Tongue (tissue), 2 donors: ENCODE data around the gene GTF3C5. TPM values are rescaled to one million over a fixed set of nuclear protein-coding genes. Genes with fewer than 3 reads are reported as not detected.
A peak's percentile ranks its signal among the peaks of the same experiment; 100 is the strongest.
"Not testable (repeated sequence)": the region's sequence is repeated elsewhere in the genome, so short reads cannot be mapped to it uniquely, and the experiment has no call there.

Source experiments
- DNase-seq: peaks from one replicate; pipeline ENCODE4 v3.0.0-alpha.2; 2015
- total RNA-seq: library from RNA; depleted of rRNA; stranded (reverse); fragments of >200 nt; gene quantifications from one replicate; pipeline ENCODE4 v1.2.3, GENCODE V29; 2014

Gene GTF3C5
- total RNA-seq, 1 donor from 2014 or later, result 47.1 TPM

DNA sequence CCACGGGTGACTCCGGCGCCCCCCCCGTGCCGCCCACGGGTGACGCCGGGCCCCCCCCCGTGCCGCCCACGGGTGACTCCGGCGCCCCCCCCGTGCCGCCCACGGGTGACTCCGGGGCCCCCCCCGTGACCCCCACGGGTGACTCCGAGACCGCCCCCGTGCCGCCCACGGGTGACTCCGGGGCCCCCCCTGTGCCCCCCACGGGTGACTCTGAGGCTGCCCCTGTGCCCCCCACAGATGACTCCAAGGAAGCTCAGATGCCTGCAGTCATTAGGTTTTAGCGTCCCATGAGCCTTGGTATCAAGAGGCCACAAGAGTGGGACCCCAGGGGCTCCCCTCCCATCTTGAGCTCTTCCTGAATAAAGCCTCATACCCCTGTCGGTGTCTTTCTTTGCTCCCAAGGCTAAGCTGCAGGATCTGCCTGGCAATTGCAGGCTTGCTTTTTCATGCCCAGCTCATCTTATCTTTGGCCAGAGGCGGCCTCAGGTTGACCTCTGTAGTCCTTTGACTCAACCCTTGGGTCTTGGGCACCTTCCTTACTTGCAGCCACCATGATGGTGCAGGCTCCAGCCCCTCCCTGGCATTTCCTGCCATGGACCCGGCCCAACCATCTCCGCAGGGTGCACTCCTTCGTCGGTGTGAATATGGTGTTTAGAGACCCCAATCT lies 40.8 kb downstream of the GTF3C5 start:
- DNase-seq, result no peak

DNA sequence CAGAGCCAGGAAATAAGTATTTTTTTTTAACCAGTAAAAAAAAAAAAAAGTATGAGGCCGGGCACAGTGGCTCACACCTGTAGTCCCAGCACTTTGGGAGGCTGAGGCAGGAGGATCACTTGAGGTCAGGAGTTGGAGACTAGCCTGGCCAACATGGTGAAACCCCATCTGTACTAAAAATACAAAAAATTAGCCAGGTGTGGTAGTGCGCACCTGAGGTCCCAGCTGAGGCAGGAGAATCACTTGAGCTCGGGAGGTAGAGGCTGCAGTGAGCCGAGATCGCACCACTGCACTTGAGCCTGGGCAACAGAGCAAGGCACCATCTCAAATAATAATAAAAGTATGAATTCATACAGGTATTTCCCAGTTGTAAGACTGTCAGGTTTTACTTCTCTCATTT lies 41.4 kb downstream of the GTF3C5 start:
- not testable (repeated sequence) for DNase-seq

DNA sequence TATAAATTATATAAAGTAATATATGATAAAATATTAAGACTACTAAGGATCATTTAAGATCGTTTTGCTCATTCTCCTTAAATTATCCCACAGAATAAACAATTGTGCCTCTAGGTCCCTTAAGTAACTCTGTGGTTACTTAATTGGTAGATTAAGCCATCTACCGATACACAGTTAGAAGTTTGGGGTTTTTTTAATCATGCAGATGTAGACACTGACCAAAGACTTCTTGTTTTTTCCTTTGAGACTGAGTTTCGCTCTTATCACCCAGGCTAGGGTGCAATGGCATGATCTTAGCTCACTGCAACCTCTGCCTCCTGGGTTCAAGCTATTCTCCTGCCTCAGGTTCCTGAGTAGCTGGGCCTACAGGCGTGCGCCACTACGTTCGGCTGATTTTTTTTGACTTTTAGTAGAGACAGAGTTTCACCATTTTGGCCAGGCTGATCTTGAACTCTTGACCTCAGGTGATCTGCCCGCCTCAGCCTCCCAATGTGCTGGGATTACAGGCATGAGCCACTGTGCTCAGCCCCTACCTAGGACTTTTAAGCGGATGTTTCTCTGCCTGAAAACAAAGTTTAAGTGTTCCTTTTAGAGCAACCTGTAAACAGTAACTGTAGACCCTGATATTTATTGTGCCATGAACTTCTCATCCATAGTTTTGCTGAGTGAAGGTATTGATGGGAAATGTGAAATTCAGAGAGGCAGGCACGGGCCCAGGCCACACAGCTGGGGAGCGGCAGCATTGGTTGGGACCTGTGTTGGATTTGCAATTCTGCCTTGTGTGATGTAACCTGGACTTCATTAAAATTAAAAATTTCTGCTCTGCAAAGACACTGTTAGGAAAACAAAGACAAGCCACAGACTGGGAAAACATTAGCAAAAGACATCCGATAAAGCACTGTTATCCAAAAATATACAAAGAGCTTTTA lies 42.6 kb downstream of the GTF3C5 start:
- no peak for DNase-seq

DNA sequence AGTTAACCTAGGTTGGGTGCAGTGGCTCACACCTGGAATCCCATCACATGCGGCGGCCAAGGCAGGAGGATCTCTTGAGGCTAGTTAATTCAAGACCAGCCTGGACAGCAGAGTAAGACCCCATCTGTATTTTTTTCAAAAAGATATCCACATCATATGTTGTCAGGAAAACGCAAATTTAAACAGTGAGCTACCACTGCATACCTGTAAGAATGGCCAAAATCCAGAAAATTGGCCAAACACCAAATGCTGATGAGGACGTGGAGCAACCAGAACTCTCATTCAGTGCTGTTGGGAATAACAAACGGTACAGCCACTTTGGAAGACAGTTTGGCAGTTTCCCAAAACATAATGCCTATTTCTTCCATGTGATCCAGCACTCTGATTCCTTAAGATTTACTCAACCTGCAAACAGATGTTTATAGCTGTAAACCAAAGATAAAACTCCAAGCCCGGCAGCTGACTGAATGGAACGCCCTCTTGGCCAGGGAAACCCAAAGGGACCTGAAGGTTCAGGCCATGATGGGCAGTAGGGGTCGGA lies 43.4 kb downstream of the GTF3C5 start:
- peak; percentile 29 for DNase-seq

DNA sequence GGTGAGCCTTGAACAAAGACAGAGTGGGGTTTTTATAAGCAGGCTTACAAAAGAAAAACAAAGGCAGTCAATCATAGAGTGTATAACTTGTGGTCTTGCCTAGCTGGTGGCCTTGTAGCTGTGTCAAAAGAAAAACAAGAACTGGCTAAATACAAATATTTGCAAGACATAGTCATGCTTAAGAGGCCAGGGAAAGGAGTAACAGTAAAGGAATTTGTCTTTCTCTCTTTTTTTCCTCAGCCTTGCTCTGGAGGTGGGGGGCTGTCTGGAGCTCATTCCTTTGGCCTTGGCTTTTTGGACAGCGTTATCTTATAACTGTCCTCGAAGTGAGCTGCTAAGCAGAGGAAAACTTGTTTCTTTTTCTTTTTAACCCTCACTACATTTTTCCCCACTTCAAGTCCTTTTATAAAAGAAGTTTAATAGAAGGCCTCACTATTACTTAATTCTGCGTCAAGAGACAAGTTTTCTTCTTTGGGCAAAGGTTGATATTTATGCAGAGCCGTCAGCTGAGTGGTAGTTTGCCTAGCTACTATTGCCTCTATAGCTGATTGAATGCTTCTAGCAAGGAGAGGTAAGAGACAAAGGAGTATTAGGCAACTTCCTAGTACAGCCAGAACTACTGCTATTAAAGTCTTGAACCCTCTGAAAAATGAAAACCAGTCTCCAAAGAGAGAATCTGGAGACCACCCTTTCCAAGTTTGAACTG lies 45.3 kb downstream of the GTF3C5 start:
- no peak for DNase-seq

DNA sequence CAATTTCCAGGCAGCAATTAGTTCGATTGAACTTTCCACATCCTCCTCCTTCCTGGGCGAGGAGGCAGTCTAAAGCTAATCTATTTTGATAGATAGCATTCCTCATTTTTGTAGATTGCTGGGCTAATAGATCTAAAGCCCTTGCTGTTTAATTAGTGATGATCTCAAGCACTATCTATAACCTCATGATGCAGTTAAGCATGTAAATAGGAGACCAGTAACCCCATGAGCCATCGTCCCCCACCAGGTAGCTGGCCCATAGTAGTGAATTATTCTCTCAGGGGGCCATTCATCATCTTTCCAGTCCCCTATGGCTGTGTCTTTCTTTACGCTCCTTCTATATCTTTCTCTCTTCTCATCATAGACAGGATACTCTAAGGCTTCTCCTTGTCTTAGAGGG lies 45.9 kb downstream of the GTF3C5 start:
- no peak for DNase-seq

DNA sequence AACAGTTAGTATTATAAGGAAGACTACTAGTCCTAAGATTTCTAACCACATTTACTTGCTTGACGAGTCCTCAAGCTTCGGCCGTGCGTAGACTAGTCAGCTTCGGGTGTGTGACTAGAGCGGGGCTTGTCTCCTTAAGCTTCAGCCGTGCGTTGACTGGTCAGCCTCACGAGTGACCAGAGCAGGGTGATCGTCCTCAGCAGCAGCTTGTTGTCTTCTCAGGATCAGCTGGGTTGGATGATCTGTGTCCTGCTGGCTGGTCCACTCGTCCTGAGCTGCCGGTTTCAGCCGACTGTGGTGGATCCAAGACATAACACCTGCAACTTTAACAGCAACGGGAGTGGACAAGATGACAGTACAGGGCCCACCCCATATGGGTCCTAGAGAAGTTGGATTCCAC lies 47.7 kb downstream of the GTF3C5 start:
- no peak for DNase-seq

DNA sequence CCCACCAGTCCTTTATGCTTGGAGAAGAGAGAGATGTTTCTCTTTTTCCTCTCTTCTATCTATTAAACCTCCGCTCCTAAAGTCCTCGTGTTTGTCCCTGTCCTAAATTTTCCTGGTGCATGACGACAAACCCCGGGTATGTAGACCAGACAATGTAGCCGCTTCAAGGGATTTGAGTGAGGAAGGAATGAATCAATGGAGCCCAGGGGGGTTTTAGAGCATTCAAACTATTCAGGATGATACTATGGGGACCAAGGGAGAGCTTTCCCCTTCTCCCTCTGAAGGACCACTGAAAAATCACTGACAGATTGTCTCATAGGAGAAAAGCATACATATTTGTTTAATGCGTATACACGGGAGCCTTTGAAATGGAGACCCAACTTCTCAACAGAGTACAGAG lies 49.4 kb downstream of the GTF3C5 start:
- DNase-seq, result no peak

DNA sequence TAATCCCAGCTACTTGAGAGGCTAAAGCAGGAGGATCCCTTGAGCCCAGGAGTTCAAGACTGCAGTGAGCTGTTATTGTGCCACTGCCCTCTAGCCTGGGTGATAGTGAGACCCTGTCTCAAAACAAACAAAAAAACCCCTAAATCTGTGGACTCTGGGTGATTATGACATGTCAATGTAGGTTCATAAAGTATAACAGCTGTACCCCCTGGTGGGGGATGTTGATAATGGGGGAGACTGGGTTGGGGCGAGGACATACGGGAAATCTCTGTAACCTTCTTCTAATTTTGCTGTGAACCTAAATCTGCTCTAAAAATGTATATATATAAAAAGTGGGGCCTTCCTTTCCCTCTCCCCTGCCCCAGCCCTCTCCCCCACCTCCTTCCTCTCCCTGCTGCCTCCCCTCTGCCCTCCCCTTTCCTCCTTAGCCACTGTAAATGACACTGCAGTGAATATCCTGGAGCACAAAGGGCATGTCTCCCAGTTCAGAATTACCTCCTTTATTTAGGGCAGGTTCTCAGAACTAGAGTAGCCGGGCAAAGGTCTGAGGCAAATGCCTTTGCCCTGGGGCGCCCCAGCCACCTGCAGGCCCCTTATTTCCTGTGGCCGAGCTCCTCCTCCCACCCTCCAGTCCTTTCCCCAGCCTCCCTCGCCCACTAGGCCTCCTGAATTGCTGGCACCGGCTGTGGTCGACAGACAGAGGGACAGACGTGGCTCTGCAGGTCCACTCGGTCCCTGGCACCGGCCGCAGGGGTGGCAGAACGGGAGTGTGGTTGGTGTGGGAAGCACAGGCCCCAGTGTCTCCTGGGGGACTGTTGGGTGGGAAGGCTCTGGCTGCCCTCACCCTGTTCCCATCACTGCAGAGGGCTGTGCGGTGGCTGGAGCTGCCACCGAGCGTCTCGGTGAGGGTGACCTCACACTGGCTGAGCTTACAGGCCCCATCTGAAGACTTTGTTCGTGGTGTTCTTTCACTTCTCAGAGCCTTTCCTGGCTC lies 50.3 kb downstream of the GTF3C5 start:
- DNase-seq, result not testable (repeated sequence)

DNA sequence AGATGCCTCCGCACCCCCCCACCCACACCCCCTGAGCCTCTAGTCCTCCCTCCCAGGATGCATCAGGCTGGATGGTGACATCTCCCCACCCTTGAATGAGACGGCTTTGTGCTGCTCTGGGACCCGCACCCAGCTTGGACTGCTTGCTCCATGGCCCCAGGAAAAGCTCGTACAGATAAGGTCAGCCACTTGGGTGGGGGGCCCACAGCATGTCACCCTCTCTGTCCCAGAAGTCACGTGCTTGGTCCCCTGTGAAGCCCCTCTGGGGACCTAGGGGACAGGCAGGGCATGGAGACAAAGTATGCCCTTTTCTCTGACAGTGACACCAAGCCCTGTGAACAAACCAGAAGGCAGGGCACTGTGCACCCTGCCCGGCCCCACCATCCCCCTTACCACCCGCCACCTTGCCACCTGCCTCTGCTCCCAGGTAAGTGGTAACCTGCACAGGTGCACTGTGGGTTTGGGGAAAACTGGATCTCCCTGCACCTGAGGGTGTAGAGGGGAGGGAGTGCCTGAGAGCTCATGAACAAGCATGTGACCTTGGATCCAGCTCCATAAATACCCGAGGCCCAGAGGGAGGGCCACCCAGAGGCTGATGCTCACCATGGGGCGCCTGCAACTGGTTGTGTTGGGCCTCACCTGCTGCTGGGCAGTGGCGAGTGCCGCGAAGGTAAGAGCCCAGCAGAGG lies 51.3 kb downstream of the GTF3C5 start:
- DNase-seq, result not testable (repeated sequence)

DNA sequence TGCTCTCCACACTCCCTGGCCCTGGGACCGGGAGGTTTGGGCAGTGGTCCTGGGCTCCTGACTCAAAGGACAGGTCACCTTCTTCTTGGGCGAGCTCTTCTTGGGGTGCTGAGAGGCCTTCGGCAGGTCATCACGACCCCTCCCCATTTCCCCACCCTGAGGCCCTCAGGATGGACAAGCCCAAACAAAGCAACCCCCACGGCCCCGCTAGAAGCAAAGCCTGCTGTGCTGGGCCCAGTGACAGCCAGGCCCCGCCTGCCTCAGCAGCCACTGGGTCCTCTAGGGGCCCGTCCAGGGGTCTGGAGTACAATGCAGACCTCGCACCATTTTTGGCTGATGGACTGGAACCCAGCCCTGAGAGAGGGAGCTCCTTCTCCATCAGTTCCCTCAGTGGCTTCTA lies 52.9 kb downstream of the GTF3C5 start:
- DNase-seq, result not testable (repeated sequence)

DNA sequence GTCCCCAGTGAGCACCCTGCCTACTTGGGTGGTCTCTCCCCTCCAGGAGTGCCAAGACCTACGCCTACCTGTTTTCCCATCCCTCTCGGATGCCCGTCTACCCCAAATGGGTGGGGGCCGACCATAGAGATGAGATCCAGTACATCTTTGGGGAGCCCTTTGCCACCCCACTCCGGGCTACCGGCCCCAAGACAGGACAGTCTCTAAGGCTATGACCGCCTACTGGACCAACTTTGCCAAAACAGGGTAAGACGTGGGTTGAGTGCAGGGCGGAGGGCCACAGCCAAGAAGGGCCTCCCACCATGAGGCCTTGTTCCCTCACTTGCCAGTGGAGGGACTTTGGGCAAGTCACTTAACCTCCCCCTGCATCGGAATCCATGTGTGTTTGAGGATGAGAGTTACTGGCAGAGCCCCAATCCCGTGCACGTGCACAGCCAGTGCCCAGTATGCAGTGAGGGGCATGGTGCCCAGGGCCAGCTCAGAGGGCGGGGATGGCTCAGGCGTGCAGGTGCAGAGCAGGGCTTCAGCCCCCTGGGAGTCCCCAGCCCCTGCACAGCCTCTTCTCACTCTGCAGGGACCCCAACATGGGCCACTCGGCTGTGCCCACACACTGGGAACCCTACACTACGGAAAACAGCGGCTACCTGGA lies 55.5 kb downstream of the GTF3C5 start:
- not testable (repeated sequence) for DNase-seq

DNA sequence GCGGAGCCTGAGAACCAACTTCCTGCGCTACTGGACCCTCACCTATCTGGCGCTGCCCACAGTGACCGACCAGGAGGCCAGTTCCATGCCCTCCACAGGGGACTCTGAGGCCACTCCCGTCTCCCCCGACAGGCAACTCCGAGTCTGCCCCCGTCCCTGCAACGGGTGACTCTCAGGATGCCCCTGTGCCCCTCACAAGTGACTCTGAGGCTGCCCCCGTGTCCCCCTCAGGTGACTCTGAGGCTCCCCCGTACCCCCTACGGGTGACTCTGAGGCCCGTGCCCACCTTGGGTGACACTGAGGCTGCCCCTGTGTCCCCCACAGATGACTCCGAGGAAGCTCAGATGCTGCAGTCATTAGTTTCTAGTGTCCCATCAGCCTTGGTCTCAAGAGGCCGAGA lies 56.1 kb downstream of the GTF3C5 start:
- no peak for DNase-seq

DNA sequence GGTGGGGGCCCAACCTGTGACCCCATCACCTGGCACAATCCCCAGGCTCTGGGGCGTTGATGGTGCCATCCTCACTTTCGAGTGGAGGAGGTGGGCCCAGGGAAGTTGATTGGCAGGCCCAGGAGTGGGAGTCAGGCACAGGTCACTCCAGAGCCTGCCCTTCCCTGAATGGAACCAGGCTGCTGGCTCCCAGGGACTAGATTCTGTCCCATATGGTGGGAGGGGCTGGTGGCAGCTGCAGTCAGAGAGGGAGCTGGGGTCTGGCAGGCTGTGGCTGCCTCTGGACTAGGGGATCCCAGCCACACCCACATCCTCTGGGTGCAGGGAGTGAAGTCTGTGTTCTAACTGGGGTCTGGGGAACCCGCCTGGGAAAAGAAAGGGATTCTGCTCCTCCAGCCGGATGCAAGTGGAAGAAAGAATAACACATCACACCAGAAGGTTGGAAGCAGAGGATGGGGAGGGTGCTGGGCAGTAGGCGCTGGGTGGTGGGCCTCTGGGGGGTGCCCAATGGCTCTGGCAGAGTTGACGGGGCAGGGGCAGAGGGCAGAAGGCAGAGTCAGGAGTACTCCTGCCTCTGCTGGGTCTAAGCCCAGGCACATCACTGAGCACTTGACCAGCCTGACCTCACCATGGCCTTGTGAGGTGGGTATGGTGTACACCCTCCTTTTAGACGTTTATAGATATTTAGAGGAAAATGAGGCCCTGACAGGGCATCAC lies 56.8 kb downstream of the GTF3C5 start:
- DNase-seq, result peak; percentile 16

DNA sequence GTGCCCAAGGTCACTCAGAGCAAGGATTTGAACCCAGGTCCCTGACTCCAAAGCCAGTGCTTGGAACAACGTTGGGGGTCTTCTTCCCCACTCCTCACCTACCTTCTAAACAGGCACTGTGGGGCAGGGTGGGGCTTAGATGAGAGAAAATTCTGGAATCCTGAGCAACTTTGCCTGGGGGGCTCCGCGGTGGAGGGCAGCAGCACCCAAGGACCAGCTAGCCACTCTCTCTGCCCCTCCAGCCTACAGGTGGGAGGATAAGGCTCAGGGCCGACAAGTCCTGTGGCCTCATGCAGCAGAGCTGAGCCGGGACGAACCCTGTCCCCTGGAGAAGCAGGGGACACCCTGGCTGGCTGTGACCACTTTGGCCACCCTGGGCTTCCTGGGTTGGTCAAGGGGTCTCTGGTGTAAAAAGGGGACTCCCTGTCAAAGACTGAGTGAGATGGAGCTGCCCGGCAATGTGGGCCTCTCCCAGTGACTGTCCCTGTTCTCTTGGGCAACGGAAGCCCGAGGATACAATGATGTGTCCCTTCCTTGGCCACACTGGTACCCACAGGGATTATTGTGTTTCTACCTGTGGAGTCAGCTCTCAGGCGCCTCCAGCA lies 57.5 kb downstream of the GTF3C5 start:
- DNase-seq, result no peak

DNA sequence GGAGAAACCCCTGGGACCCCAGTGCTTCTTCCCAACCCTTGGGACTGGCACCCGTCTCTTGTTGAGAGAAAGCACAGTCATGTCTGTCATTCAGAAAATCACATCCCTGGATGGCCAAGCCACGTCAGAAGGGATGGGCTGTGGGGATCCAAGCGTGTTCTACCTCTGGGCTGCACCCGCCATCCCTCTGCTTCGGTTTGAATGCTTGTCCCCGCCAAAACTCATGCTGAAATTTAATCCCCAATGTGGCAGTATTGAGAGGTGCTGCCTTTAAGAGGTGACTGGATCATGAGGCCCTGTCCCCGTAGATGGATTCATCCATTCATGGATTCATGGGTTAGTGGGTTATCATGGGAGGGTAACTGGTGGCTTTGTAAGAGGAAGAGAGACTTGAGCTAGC lies 58.0 kb downstream of the GTF3C5 start:
- DNase-seq, result no peak

DNA sequence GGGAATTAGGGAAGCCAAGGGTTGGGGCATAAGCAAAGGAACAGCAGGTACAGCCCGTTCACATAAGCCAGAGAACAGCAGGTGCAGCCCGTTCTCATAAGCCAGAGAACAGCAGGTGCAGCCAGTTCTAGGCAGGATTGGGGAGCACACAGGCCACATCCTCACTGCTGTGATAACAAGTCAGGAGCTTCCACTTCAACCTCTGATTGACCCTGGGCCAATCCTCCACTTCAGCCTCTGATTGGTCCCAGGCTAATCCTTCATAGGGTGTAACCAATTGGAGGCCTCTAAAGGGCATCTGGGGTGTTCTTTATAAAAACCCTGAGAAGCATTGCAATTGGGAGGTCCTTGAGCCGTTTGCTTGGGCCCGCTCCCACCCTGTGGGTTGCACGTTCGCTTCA lies 58.5 kb downstream of the GTF3C5 start:
- peak; percentile 51 for DNase-seq

DNA sequence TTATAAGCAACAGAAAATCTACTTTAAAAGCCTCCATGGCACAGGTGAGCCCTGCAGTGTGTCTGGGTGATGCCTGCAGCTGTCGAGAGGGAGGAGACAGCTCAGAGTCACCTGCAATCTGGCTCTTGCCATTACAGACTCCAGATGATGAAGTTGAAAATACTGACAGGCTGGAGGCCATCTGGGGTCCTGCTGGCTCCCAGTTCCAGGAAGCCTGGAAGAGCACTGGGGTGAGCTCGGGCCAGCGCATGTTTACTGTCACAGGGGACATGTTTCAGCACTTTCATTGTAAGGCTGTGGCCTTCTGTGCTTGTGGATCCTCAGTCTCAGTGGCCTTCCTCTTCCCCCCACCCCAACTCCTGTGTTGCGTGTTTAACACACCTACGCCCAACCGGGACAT lies 59.4 kb downstream of the GTF3C5 start:
- no peak for DNase-seq

DNA sequence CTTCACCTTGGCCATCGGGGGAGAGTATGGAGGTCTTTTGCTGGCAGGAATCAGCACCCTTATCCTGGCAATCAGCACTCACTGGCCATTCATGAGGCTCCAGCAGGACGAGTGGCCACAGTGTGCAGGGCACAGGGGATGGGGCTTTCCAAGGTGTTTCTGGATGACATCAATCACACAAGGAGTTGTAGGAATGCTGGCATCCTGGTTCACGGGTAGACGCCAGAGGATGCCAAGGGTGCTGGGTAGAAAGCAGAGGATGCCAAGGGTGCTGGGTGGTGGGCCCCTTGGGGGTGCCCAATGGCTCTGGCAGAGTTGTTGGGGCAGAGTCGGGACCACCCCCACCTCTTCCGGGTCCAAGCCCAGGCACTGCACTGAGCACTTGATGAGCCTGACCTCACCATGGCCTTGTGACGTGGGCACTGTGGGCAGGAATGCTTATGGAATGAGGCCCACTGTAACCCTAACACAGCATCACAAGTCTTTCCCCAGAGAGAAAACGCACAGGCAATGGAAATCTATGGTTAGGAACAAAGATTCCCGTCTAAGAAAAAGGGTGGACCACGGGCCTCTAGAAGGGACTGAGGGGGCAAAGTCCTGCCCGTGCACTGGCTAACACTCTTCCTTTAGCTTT lies 60.1 kb downstream of the GTF3C5 start:
- DNase-seq, result no peak
